ENCODE results near the gene FAM222B. TPM values are rescaled to one million over a fixed set of nuclear protein-coding genes. Genes with fewer than 3 reads are reported as not detected.

The FAM222B gene
- total RNA-seq, 1 experiment from 2014 or later, result 94.6 TPM

DNA sequence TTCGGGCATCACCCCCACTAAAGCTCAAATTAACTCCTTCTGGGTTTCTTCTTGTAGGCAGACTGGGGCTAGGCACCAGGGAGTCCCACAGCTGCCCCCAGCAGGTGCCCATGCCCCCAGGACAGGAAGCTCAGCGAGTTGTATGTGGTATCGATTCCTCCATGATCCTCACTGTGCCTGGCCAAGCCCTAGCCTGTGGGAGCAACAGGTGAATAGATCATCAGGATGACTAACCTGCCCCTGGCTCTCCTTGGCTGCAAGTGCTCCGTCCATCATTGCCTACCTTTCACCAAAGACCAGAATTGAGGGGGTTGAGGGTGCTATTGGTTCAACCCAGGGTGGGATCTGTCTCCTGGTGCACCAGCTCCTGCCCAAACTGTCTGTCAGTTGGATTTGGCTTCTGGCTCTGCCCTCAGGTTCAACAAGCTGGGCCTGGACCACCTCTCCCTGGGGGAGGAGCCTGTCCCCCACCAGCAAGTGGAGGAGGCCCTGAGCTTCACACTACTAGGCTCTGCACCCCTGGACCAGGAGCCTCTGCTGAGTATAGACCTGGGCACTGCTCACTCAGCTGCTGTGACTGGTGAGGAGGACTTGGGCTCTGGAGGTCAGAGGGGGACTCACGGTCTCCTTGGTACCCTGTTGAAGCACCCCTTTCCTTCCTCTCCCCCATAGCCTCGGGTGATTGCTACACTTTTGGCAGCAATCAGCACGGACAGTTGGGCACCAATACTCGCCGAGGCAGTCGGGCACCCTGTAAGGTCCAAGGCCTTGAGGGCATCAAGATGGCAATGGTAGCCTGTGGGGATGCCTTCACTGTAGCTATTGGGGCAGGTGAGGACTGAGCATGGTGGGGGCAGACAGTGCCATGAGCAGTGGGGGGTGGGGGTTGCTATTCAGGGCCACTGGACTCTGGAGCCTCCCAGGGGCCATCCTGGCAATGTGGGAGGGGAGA lies 101.9 kb downstream of the FAM222B start:
- ATAC-seq (no peak), DNase-seq (ENCODE audit: low spot score) (no peak)
- CTCF ChIA-PET, result interaction anchor here (0.6 to 13.9 kb wide), 3 partner anchors 9 to 73 kb away, joined by 4 to 541 read pairs (median 6); partner anchors contain the start of genes NEK8 and TLCD1
- Mint-ChIP-seq H3K27ac (no peak overlapping the region), H3K27me3 (ENCODE audit: low read depth) (no peaks in the 10 kb centered on the region), H3K36me3 (peaks cover 16% of the 10 kb centered on the region), H3K9me3 (no peaks in the 10 kb centered on the region), H3K4me3 (no peak overlapping the region), H3K4me1 (peaks cover 13% of the 10 kb centered on the region)
- POLR2A ChIA-PET, result interaction anchor here (0.6 to 13.5 kb wide), 2 partner anchors 14 to 29 kb away, joined by 3 to 310 read pairs; partner anchors contain the start of genes NEK8, PROCA1 and TLCD1
- TF ChIP-seq IRF1 (CRISPR knock-in tag; IDR thresholded peaks at IDR 0.05) (no peak), ATF1 (CRISPR knock-in tag; IDR thresholded peaks at IDR 0.05) (no peak), ZNF138 (CRISPR knock-in tag; conservative IDR thresholded peaks at IDR 0.05) (no peak), NFYB (CRISPR knock-in tag; conservative IDR thresholded peaks at IDR 0.05; ENCODE audit: low read depth) (no peak)
- TF ChIP-seq, protein P1, sequence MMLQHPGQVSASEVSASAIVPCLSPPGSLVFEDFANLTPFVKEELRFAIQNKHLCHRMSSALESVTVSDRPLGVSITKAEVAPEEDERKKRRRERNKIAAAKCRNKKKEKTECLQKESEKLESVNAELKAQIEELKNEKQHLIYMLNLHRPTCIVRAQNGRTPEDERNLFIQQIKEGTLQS (CRISPR knock-in tag; conservative IDR thresholded peaks at IDR 0.05), result no peak
- TF ChIP-seq, protein P2, sequence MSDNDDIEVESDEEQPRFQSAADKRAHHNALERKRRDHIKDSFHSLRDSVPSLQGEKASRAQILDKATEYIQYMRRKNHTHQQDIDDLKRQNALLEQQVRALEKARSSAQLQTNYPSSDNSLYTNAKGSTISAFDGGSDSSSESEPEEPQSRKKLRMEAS (CRISPR knock-in tag; IDR thresholded peaks at IDR 0.05), result no peak

DNA sequence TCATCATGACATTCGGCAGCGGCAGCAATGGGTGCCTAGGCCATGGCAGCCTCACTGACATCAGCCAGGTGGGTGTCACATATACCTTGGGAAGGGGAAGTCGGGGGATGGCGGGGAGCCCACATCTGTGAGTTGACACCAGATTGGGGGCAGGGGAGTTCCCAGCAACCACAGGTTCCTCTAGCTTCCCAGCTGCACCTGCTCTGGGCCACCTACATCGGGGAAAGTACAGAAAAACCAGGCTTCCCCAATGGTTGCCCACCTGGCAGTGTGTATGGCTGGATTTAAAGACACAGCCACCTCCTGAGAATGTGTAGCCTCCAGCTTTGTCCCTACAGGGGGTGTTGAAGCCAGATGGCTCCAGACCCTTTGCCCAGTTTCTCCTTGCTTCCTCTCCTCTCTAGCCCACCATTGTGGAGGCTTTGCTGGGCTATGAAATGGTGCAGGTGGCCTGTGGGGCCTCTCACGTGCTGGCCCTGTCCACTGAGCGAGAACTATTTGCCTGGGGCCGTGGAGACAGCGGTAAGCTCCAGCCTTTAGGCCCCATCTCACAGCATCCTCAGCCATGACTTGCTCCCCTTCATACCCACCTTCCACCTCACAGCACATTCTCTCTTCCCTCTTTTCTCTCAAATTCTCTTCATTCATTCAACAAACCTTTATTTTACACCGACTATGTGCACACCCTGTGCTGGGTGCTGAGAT lies 103.8 kb downstream of the FAM222B start:
- CTCF ChIA-PET, result interaction anchor here (0.7 kb wide), 1 partner anchor 110 kb away, joined by 3 read pairs; no protein-coding TSS in a partner anchor
- peak overlapping the region; percentile 57; the same call in 1 of the 2 replicates for H3K27ac Mint-ChIP-seq

More for the DNA sequence above, 103.8 kb downstream of the FAM222B start:
- POLR2A ChIA-PET, result interaction anchor here (0.8 kb wide), 1 partner anchor 12 kb away, joined by 3 read pairs; the partner anchor contains the start of gene TLCD1
- DNase-seq (ENCODE audit: low spot score) (no peak), ATAC-seq (no peak)
- Mint-ChIP-seq H3K36me3 (peaks cover 21% of the 10 kb centered on the region), H3K27me3 (ENCODE audit: low read depth) (no peaks in the 10 kb centered on the region), H3K4me3 (no peak overlapping the region), H3K4me1 (peaks cover 13% of the 10 kb centered on the region), H3K9me3 (no peaks in the 10 kb centered on the region)
- TF ChIP-seq NFYB (CRISPR knock-in tag; conservative IDR thresholded peaks at IDR 0.05; ENCODE audit: low read depth), result no peak
- no peak for TF ChIP-seq CDX4 (CRISPR knock-in tag; IDR thresholded peaks at IDR 0.05; ENCODE audit: borderline replicate concordance)
- no peak for TF ChIP-seq ATF2 (CRISPR knock-in tag; IDR thresholded peaks at IDR 0.05; ENCODE audit: borderline replicate concordance, low read depth)
- no peak for TF ChIP-seq HMGXB4 (CRISPR knock-in tag; IDR thresholded peaks at IDR 0.05)
- no peak for TF ChIP-seq USF1 (CRISPR knock-in tag; IDR thresholded peaks at IDR 0.05)
- TF ChIP-seq, protein P3, sequence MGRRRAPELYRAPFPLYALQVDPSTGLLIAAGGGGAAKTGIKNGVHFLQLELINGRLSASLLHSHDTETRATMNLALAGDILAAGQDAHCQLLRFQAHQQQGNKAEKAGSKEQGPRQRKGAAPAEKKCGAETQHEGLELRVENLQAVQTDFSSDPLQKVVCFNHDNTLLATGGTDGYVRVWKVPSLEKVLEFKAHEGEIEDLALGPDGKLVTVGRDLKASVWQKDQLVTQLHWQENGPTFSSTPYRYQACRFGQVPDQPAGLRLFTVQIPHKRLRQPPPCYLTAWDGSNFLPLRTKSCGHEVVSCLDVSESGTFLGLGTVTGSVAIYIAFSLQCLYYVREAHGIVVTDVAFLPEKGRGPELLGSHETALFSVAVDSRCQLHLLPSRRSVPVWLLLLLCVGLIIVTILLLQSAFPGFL (CRISPR knock-in tag; IDR thresholded peaks at IDR 0.05; ENCODE audit: borderline replicate concordance), result no peak
- no peak for TF ChIP-seq CREM (CRISPR knock-in tag; IDR thresholded peaks at IDR 0.05)
- no peak for TF ChIP-seq ZNF425 (CRISPR knock-in tag; conservative IDR thresholded peaks at IDR 0.05)
- TF ChIP-seq ZNF423 (CRISPR knock-in tag; IDR thresholded peaks at IDR 0.05), result no peak
- no peak for TF ChIP-seq IRF2 (CRISPR knock-in tag; IDR thresholded peaks at IDR 0.05; ENCODE audit: borderline replicate concordance, low read depth)

Data from WTC11 (cell line).